Activated gamma-delta T cell treated with Interleukin-2 at 50 U/mL for 16 hours (primary cell): ENCODE measurements around the gene AKAP8.
A peak's percentile ranks its signal among the peaks of the same experiment; 100 is the strongest.
"Not testable (repeated sequence)": the region's sequence is repeated elsewhere in the genome, so short reads cannot be mapped to it uniquely, and the experiment has no call there.

Experiments
- DNase-seq: peaks from one replicate; pipeline ENCODE4 v3.0.0-alpha.2; 2020

AKAP8 gene

GRCh38 chr19:15379083-15379998 is at the start of gene AKAP8:
TSS of gene AKAP8 (minus strand) at chr19:15379787. CDS start at chr19:15379731, 56 bp downstream.
- DNase-seq, result peak; percentile 98

DNA sequence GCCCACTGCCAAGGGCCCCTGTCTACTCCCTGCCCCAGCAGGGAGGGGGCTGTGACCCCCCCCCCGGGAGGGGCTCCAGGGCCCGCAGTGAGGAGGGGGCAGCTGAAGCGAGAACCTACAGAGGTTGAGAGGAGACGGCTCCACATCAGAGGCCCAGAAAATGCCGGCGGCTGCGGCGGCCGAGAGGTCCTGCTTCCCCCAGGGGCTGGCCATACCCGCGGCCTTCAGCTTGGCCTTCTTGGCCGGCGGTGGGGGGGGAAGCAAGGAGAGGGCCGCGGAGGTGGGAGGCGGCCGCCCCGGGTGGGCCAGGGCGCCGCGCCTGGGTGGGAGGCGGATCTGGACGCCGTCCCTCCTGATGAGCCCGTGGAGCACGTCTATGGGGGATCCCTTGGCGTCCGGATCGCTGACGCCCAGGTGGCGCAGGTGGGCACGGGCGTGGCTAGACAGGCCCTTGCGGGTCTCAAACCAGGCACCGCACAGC is 48.4 kb upstream of the AKAP8 start:
- DNase-seq, result no peak

DNA sequence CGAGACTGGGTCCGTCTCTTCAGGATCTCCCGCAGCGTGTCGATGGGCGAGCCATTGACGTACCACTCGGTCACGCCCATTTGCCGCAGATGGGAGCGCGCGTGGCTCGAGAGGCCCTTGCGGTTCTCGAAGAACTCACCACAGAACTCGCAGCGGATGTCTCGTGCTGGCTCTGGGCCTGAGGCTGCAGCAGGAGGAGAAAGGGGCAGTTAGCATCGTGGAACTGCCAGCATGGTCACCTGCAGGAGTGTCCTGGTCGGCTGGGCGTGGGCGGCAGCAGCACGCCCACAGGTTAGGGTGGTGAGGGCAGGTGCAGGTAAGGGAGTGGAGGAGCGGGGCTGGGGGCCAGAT is 47.7 kb upstream of the AKAP8 start:
- no peak for DNase-seq

GRCh38 chr19:15426485-15427349 is 47.1 kb upstream of the AKAP8 start:
- DNase-seq, result no peak

GRCh38 chr19:15425321-15425950 is 45.8 kb upstream of the AKAP8 start:
- no peak for DNase-seq

DNA sequence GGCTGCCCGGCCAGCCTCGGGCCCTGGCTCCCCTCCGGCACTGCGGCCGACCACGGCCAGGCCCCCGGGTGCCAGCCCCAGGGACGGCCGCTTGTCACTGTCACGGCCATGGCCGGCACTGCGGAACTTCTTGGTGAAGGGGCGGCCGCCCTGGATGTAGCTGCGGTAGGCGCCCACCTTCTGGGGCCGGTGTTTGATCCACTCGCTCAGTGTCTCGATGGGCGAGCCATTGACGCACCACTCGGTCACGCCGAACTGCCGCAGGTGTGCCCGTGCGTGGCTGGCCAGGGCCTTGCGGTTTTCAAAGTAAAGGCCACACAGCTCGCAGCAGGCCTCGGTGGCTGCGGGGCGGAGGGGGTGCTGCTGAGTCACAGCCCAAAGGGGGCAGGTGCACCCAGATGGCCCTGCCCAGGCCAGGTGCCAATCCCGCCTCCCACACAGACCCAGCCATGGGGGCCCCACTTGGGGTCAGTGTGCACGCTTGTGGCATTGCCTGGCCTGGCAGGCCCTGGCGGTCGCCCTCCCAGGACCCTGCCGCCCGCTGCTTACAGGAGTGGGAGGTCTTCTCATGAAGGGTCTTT is 45.2 kb upstream of the AKAP8 start:
- DNase-seq, result no peak

DNA sequence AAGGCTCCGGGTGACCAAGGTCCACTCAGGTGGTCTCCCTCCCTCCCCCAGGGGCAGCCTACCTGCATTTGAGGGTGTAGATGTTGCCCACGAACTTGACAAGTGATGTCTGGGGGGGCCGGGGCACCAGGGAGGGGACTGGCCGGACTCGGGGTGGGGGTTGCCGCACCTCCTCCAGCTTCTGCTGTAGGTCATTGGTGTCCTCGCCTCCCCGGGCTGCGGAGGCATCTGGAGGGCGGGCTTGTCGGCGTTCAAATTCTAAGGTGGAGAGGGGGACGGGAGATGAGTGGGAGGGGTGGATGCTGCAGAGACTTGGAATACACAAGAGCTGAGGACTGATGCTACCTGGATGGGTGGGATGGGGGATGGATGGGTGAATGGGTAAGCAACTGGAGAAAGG is 44.5 kb upstream of the AKAP8 start:
- DNase-seq, result no peak

GRCh38 chr19:15423130-15423529 is 43.5 kb upstream of the AKAP8 start:
- DNase-seq, result no peak

GRCh38 chr19:15422296-15423075 is 42.9 kb upstream of the AKAP8 start:
- no peak for DNase-seq

DNA sequence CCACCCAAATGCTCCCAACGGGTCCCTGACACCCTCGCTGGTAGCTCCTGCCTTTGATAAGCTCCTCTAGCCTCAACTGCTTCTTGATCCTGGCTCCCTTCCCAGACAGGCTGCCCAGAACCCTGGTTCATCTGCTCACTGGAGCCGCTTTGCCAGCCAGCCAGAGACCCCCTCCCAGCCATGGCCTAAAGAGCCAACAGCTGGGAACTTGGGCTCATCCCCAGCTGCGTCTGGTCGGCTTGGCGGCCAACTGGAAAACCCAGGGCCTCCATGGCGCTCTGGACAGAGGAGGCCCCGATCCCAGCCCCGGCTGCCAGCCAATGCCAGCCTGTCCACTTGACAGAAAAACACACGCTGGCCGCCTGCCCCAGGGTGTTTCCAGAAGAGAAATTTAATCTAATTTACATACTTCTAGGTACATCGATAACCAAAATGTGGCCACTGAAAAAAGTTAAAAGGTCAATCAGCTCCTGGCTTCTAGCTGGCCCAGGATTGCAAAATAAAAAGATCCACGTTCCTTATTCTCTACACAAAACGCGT is 42.2 kb upstream of the AKAP8 start:
- DNase-seq, result no peak

DNA sequence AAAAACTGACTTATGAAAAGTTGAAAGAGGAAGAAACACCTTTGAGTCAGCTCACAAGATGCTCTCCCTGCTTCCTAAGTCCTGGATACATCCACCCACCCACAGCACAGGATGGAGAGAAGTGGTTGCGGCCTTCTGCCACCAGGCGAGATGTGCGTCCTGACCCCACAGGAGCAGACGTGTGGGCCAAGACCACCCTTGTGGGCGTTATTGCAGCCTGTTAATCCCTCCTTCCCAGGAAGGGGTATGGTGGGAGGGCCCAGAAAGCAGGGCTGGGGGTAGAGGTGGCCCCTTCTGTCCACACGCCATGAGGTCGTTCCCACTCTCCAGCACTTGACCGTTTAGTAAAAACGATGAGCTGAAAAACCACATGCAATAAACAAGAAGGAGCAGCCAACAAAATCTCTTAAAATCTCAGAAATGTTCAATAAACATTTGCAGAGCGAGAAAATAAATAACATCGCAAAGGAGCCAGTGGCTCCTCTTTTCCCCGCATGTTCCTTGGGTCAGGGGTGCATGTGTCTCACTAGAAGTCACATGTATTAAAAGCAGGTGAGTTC is 41.6 kb upstream of the AKAP8 start:
- no peak for DNase-seq

DNA sequence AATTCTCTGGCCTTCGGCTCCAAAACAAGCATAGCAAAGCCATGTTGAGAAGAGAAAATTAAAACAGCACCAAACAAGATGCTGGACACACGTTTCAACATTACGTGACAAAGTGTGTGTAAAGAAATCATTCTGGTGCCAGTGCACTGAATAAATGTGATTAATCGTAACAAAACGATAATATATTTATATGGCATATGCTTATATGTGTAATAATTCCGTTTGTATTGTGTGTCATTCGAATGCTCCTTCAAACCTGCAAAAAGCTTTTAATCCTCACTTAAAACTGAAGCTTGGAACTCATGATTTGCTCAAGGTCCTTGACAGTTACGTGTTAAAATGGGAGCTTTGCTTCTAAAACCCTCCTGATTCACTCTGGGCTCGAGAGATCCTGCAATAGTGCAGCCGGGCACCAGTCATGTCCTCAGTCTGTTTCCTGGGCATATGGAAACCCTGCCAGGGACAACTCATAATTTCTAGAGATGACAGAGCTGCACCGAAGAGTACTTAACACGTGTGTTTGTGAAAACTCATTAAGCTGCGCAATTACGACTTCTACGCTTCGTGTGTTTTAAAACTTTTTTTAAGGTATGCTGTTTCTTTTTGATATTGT is 39.9 kb upstream of the AKAP8 start:
- no peak for DNase-seq

- peak; percentile 99 for DNase-seq
Observed at GRCh38 chr19:15418579-15419412, 39.2 kb upstream of the AKAP8 start, which contains the start of gene AKAP8L. TSS of gene AKAP8L (minus strand) at chr19:15418988. CDS start at chr19:15418923, 65 bp downstream.

- DNase-seq, result no peak
Observed at GRCh38 chr19:15418231-15418578, 38.6 kb upstream of the AKAP8 start.

DNA sequence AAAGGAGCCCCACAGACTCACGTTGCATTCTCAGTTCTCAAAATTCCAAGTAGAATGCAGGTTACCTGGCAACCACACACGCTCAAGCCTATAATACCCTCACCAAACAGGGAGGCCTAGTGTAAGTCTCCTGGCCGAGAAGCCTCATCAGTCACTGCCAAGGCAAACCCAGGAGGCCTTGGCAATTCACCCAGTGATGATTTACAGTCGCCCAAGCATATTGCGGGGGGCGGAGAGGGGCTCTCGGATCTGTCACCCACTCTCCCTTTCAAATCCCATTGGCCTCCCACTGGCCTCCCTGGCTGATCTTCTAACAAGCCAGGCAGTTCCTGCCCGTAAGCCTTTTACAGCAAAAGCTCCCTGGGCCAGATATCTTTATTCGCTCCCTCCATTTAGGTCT is 38.1 kb upstream of the AKAP8 start:
- no peak for DNase-seq

GRCh38 chr19:15412832-15413231 is 33.2 kb upstream of the AKAP8 start:
- DNase-seq, result no peak

DNA sequence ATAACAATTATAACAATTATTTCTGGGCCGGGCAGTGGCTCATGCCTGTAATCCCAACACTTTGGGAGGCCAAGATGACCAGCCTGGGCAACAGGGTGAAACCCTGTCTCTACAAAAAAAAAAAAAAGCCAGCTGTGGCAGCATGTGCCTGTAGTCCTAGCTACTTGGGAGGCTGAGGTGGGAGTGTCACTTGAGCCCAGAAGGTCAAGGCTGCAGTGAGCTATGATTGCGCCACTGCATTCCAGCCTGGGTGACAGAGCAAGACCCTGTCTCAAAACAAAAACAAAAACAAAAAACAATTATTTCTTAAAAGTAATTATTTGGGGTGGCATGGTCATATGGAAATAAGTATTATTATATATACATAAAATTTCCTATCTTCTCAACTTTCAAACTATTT is 31.8 kb upstream of the AKAP8 start:
- DNase-seq, result not testable (repeated sequence)

- no peak for DNase-seq
Observed at GRCh38 chr19:15404780-15405211, 25.2 kb upstream of the AKAP8 start.

GRCh38 chr19:15404097-15404779 is 24.7 kb upstream of the AKAP8 start:
- DNase-seq, result no peak
